Erythroblast (primary cell): ENCODE measurements around the gene DCAF8.

ENCODE experiments used
- GATA1 ChIP-seq: IDR thresholded peaks from 2 replicates; pipeline ENCODE4 v1.6.1; 2011; ENCODE audit warnings: low read depth, mild to moderate bottlenecking, control low read depth, low read length, moderate library complexity
- POLR2A ChIP-seq: IDR thresholded peaks from 2 replicates; pipeline ENCODE4 v1.6.1; 2011; ENCODE audit warnings: mild to moderate bottlenecking, low read length

- TF ChIP-seq POLR2A (no peak), GATA1 (no peak)
These were observed 4.1 kb downstream of the DCAF8 start for GRCh38 chr1:160258177-160258798.
